Keratinocyte (primary cell): Measurements from ENCODE around the gene HYKK.

Experiments
- EZH2 ChIP-seq: IDR thresholded peaks from one replicate; pipeline ENCODE4 v1.6.1; 2012; ENCODE audit warnings: inconsistent platforms, mild to moderate bottlenecking, low read length, moderate library complexity
- TF ChIP-seq, protein P1 (sequence below), 3 experiments: IDR thresholded peaks in 1 of 3; conservative IDR thresholded peaks in 1 of 3; optimal IDR thresholded peaks in 1 of 3; 2 replicates in 2 of 3; 3 replicates in 1 of 3; pipeline versions ENCODE3 to v1.5.1; 2011; ENCODE audit warnings: low read length in 3 of 3, mild to moderate bottlenecking in 3 of 3, moderate library complexity in 2 of 3, control low read depth in 1 of 3, inconsistent platforms in 1 of 3; ENCODE audit not compliant: insufficient read depth in 2 of 3; ENCODE audit errors: extremely low read depth in 1 of 3

DNA sequence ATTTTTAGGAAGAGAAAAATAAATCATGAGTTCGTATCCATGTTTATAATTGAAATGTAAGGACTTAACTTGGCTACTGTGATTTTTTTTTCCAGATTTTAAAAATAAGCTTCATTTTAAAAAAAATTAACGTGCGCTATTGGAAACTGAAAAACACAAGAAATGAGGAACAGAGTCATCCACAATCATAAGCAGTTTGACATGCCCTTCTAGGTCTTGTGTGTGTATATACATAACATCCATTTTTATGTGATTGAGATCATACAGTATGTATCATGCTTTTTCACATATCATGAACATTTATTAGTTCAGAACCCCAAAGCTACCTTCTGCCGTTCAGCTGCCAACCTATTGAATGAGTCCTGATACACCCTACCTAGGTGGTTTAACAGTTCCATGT, 46.6 kb upstream of the HYKK start:
- TF ChIP-seq, protein P1, sequence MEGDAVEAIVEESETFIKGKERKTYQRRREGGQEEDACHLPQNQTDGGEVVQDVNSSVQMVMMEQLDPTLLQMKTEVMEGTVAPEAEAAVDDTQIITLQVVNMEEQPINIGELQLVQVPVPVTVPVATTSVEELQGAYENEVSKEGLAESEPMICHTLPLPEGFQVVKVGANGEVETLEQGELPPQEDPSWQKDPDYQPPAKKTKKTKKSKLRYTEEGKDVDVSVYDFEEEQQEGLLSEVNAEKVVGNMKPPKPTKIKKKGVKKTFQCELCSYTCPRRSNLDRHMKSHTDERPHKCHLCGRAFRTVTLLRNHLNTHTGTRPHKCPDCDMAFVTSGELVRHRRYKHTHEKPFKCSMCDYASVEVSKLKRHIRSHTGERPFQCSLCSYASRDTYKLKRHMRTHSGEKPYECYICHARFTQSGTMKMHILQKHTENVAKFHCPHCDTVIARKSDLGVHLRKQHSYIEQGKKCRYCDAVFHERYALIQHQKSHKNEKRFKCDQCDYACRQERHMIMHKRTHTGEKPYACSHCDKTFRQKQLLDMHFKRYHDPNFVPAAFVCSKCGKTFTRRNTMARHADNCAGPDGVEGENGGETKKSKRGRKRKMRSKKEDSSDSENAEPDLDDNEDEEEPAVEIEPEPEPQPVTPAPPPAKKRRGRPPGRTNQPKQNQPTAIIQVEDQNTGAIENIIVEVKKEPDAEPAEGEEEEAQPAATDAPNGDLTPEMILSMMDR (optimal IDR thresholded peaks at IDR 0.05 in 1 of 3, IDR thresholded peaks at IDR 0.05 in 1 of 3, conservative IDR thresholded peaks at IDR 0.05 in 1 of 3; ENCODE audit: extremely low read depth in 1 of 3, insufficient read depth in 2 of 3, low read length in 3 of 3): no peak
- TF ChIP-seq EZH2: no peak
